Measurements from ENCODE around the gene PSMB4.
"Not testable (repeated sequence)": the region's sequence is repeated elsewhere in the genome, so short reads cannot be mapped to it uniquely, and the experiment has no call there.

PSMB4 gene

DNA sequence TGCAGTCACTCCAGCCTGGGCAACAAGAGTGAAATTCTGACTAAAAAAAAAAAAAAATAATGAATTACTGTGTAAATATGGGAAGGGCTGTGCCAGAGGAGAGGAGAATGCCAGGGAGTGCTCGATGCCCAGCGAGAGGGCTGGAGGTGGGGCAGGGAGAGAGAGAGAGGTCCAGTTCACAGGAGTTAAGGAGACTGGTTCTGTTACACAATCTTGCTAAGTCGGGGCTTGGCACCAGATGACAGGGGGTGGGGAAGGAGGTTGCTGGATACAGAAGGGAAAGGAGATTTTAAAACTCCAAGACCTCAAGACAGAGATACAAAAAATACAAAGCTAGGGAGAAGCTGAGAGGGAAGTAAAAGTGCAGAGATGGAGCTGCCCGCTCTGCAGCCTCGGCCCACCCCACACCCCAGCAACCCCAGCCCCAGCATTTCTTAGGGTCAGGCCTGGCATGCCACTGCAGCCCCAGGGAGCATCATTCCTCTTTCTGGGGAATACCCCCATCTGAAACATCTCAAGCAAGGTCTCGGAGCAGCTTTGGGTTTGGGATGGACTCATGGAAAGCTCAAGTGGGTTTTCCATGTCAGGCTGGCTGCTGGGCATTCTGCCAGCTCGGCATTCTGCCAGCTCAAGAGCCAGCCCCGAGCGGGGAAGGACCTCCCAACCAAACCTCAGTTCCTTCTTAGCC, 27.9 kb upstream of the PSMB4 start:
- Mint-ChIP-seq H3K36me3 (no peaks in the 10 kb centered on the region), H3K4me1 (no peaks in the 10 kb centered on the region), H3K4me3 (no peak overlapping the region), H3K9me3 (no peaks in the 10 kb centered on the region), H3K27ac (peak overlapping the region; percentile 28), H3K27me3 (no peaks in the 10 kb centered on the region)
- no peak for DNase-seq
- no peak for ATAC-seq (replicated peaks)

DNA sequence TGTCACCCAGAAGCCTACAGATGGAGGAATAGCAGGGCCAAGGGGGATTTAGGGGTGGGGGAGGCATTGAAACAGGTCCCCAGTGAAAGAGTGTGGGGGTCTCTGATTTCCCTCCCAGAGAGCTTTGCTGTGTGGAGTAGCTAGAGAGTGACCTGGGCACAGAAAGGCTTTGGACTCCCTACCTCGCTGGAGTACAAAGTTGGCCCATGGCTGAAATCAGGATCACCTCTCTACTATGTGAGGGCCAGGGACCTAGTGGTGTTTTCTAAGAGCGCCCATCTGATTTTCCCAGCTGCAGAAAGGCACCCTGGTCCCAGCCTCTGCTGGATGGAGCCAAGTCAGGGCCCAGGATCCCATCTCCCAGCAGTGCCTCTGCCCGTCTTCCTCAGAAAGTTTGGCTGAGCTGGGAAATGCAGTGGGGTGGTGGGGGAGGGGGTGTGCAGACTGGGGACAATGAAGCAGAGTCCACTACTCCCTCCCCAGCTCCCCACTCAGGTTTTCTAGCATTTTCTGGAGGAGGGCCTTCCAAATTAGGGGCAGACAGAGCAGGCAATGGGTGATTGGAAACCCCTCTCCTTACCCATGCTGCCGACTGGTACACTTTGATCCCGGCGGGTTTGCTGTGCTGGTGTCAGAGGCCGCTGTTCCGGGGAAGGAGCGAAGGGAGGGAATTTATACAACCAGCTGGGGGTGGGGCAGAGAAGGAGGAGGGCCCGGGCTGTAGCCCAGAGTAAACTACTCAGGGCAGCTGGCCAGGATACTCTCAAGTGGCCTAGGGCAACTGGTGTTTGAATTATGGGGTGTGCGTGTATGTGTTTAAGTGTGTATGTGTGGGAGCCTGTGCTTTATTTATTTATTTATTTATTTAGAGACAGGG, 27.1 kb upstream of the PSMB4 start, which contains the start of gene SELENBP1:
Gene SELENBP1, minus strand, starts transcription at position 648 of the 877 bp plus-strand sequence. Its CDS starts 64 bp downstream, at position 584.
- Mint-ChIP-seq H3K27ac (peak within 1 kb of the TSS; percentile 28), H3K27me3 (no peaks in the 10 kb centered on the region), H3K9me3 (no peaks in the 10 kb centered on the region), H3K4me1 (no peaks in the 10 kb centered on the region), H3K4me3 (no peak within 1 kb of the TSS), H3K36me3 (no peaks in the 10 kb centered on the region)
- no peak for DNase-seq
- no peak for ATAC-seq (replicated peaks)

DNA sequence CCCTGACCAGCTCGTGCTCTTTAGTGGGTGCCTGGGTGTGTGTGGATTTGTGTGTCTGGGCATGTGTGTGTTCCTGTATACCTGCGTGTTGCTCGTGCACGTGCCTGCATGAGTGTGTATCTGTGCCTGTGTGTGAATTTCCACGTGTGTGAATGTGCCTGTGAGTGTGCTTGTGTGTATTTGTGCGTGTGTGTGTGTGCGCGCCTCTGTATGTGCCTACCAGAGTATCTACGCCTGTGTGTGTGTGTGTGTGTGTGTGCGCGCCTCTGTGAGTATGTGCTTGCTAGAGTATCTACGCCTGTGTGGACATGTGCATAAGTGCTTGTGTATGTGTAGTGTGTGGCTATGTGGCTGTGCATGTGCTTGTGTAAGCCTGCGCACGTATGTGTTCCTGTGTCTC, 26.2 kb upstream of the PSMB4 start:
- H3K4me1 Mint-ChIP-seq, result no peaks in the 10 kb centered on the region
- H3K4me3 Mint-ChIP-seq, result no peak overlapping the region
- H3K27ac Mint-ChIP-seq, result no peak overlapping the region
- ATAC-seq (replicated peaks) (no peak), DNase-seq (no peak)
- H3K36me3 Mint-ChIP-seq, result no peaks in the 10 kb centered on the region
- no peaks in the 10 kb centered on the region for H3K9me3 Mint-ChIP-seq
- no peaks in the 10 kb centered on the region for H3K27me3 Mint-ChIP-seq

GRCh38 chr1:151377150-151377884, 22.1 kb upstream of the PSMB4 start:
- ATAC-seq (replicated peaks) (no peak), DNase-seq (no peak)
- Mint-ChIP-seq H3K4me3 (no peak overlapping the region), H3K4me1 (no peaks in the 10 kb centered on the region), H3K27me3 (no peaks in the 10 kb centered on the region), H3K9me3 (no peaks in the 10 kb centered on the region), H3K36me3 (no peaks in the 10 kb centered on the region), H3K27ac (no peak overlapping the region)

- Mint-ChIP-seq H3K4me1 (no peaks in the 10 kb centered on the region), H3K27me3 (no peaks in the 10 kb centered on the region), H3K36me3 (no peaks in the 10 kb centered on the region), H3K4me3 (no peak overlapping the region), H3K9me3 (no peaks in the 10 kb centered on the region), H3K27ac (no peak overlapping the region)
- DNase-seq (no peak), ATAC-seq (replicated peaks) (no peak)
These were observed 14.8 kb upstream of the PSMB4 start for GRCh38 chr1:151384584-151384983.

- ATAC-seq (replicated peaks) (no peak), DNase-seq (no peak)
- no peaks in the 10 kb centered on the region for H3K36me3 Mint-ChIP-seq
- H3K27ac Mint-ChIP-seq, result no peak overlapping the region
- no peaks in the 10 kb centered on the region for H3K27me3 Mint-ChIP-seq
- no peak overlapping the region for H3K4me3 Mint-ChIP-seq
- H3K9me3 Mint-ChIP-seq, result no peaks in the 10 kb centered on the region
- H3K4me1 Mint-ChIP-seq, result no peaks in the 10 kb centered on the region
These were observed 13.4 kb upstream of the PSMB4 start for GRCh38 chr1:151386002-151386401.

- H3K27me3 Mint-ChIP-seq; H3K27ac Mint-ChIP-seq; H3K4me3 Mint-ChIP-seq; H3K9me3 Mint-ChIP-seq; H3K36me3 Mint-ChIP-seq; ATAC-seq (replicated peaks); DNase-seq; H3K4me1 Mint-ChIP-seq: not testable (repeated sequence)
These were observed 8.9 kb upstream of the PSMB4 start for GRCh38 chr1:151390221-151391078.

GRCh38 chr1:151391079-151391563, 8.3 kb upstream of the PSMB4 start:
- H3K4me1 Mint-ChIP-seq, result no peaks in the 10 kb centered on the region
- no peaks in the 10 kb centered on the region for H3K36me3 Mint-ChIP-seq
- no peaks in the 10 kb centered on the region for H3K9me3 Mint-ChIP-seq
- no peaks in the 10 kb centered on the region for H3K27me3 Mint-ChIP-seq
- ATAC-seq (replicated peaks), result no peak
- no peak overlapping the region for H3K4me3 Mint-ChIP-seq
- no peak for DNase-seq
- no peak overlapping the region for H3K27ac Mint-ChIP-seq

- H3K27ac Mint-ChIP-seq, result no peak overlapping the region
- no peaks in the 10 kb centered on the region for H3K36me3 Mint-ChIP-seq
- DNase-seq (no peak), ATAC-seq (replicated peaks) (no peak)
- no peak overlapping the region for H3K4me3 Mint-ChIP-seq
- peaks cover 0 to 2% of the 10 kb centered on the region in 2 donors for H3K4me1 Mint-ChIP-seq
- H3K9me3 Mint-ChIP-seq, result no peaks in the 10 kb centered on the region
- no peaks in the 10 kb centered on the region for H3K27me3 Mint-ChIP-seq
These were observed 5.8 kb upstream of the PSMB4 start for GRCh38 chr1:151393583-151393982.

GRCh38 chr1:151396265-151396664, 3.1 kb upstream of the PSMB4 start:
- H3K36me3 Mint-ChIP-seq, result peaks cover 18 to 19% of the 10 kb centered on the region in 2 donors
- H3K27ac Mint-ChIP-seq; H3K27me3 Mint-ChIP-seq; ATAC-seq (replicated peaks); DNase-seq; H3K4me3 Mint-ChIP-seq; H3K9me3 Mint-ChIP-seq: not testable (repeated sequence)
- H3K4me1 Mint-ChIP-seq, result peaks cover 13 to 20% of the 10 kb centered on the region in 2 donors

GRCh38 chr1:151401125-151401788, 1.9 kb downstream of the PSMB4 start:
- Mint-ChIP-seq H3K9me3 (no peaks in the 10 kb centered on the region), H3K27me3 (no peaks in the 10 kb centered on the region), H3K4me1 (peaks cover 18 to 23% of the 10 kb centered on the region in 2 donors), H3K27ac (peak overlapping the region; percentile 98), H3K36me3 (peaks cover 32 to 51% of the 10 kb centered on the region in 2 donors), H3K4me3 (peak overlapping the region; percentile 92 to 97)
- ATAC-seq (replicated peaks) (no peak), DNase-seq (no peak)

GRCh38 chr1:151401860-151402259, 2.5 kb downstream of the PSMB4 start:
- no peaks in the 10 kb centered on the region for H3K27me3 Mint-ChIP-seq
- peaks cover 18 to 23% of the 10 kb centered on the region in 2 donors for H3K4me1 Mint-ChIP-seq
- DNase-seq, result no peak
- peaks cover 34 to 54% of the 10 kb centered on the region in 2 donors for H3K36me3 Mint-ChIP-seq
- no peak overlapping the region for H3K27ac Mint-ChIP-seq
- peak overlapping the region in 1 of 2 donors; percentile 29 for H3K4me3 Mint-ChIP-seq
- no peaks in the 10 kb centered on the region for H3K9me3 Mint-ChIP-seq
- ATAC-seq (replicated peaks), result no peak

GRCh38 chr1:151402764-151403163, 3.4 kb downstream of the PSMB4 start:
- no peak overlapping the region for H3K4me3 Mint-ChIP-seq
- no peaks in the 10 kb centered on the region for H3K27me3 Mint-ChIP-seq
- H3K4me1 Mint-ChIP-seq, result peaks cover 18 to 23% of the 10 kb centered on the region in 2 donors
- DNase-seq, result no peak
- no peak for ATAC-seq (replicated peaks)
- no peak overlapping the region for H3K27ac Mint-ChIP-seq
- H3K36me3 Mint-ChIP-seq, result peaks cover 39 to 61% of the 10 kb centered on the region in 2 donors
- no peaks in the 10 kb centered on the region for H3K9me3 Mint-ChIP-seq

All from stimulated activated naive B cell treated with anti-CD40 and anti-IgM and Interleukin-4, amounts not matched to agents 10 μg/mL and 1 μg/mL and 100 μg/mL, for 72 hours (primary cell).